Left renal pelvis (tissue), 4 donors: ENCODE results near the gene MMAA. TPM values are rescaled to one million over a fixed set of nuclear protein-coding genes. Genes with fewer than 3 reads are reported as not detected.
"Not testable (repeated sequence)": the region's sequence is repeated elsewhere in the genome, so short reads cannot be mapped to it uniquely, and the experiment has no call there.

ENCODE experiments used
- DNase-seq, 4 donors: peaks; one replicate each; pipeline ENCODE4 v3.0.0-alpha.2; 2013; ENCODE audit warnings: low read depth in 4 of 4, low spot score in 3 of 4
- polyA plus RNA-seq, 4 donors: library from polyadenylated mRNA; unstranded; fragments of 120-200 nt; gene quantifications; one replicate each; pipeline ENCODE4 v1.2.1, GENCODE V29; 2013; ENCODE audit not compliant: insufficient read length in 4 of 4

The MMAA gene
- polyA plus RNA-seq, 4 donors = 7.7 to 14.3 (median 13.3) TPM

GRCh38 chr4:145626623-145626982, 7.4 kb downstream of the MMAA start:
- no peak for DNase-seq

DNA sequence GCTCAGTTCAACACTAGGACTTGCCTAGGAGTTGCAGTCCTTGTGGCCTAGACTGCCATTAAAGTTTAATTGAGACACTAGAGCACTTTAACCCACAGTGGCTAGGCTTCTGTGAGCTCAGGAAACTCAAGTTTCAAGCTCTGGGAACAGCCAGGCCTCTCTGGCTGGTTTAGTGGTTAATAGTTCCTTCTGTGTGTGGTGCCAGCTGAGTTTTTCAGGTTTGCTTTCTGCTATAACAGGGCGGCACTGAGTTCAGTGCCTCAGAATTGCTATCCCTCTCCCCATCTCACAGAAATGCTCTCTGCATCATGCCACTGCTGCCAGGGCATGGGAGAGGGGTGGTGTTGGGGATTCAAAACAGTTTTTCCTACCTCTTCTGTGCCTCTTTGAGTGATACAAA, 15.9 kb downstream of the MMAA start:
- no peak for DNase-seq

DNA sequence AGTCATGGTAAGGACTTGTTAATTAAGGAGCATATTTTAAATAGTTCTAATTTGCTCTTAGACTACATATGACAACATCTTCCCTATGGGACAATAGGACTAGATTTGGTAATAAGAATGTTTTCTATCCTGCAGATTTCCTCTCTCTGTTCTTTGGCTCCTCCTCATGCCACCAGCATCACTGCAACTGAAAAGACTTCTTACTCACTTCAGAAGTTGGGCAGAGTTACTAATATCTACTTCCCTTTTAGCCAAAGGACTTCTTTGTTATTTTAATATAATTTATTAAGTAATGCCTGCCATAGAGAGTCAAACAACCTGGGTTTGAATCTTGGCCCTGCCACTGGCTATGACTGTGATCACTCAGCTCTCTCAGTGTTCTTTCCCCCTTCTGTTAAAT, 16.4 kb downstream of the MMAA start:
- no peak for DNase-seq

DNA sequence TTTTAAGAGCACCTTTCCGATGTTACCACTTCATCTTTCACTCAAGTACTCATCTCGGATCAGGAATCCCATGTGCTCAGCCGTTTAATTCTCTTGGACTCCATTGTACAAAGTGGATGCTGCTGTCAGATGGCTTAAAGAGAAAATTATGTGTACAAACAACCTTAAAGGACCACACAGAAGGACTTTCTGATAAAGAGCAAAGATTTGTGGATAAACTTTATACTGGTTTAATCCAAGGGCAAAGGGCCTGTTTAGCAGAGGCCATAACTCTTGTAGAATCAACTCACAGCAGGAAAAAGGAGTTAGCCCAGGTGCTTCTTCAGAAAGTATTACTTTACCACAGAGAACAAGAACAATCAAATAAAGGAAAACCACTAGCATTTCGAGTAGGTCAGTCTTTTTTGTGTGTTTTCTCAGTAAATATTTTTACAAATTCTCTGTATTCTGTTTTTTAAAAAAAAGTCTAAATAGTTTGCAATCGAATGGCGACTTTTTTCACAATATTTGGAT, 20.1 kb downstream of the MMAA start:
- no peak for DNase-seq

GRCh38 chr4:145640236-145640635, 21.1 kb downstream of the MMAA start:
- not testable (repeated sequence) for DNase-seq

- DNase-seq = no peak
Measured at GRCh38 chr4:145643295-145643694, 24.1 kb downstream of the MMAA start.

GRCh38 chr4:145644699-145645098, 25.5 kb downstream of the MMAA start:
- DNase-seq = no peak

- DNase-seq = no peak
Measured at GRCh38 chr4:145656156-145656555, 37.0 kb downstream of the MMAA start.

DNA sequence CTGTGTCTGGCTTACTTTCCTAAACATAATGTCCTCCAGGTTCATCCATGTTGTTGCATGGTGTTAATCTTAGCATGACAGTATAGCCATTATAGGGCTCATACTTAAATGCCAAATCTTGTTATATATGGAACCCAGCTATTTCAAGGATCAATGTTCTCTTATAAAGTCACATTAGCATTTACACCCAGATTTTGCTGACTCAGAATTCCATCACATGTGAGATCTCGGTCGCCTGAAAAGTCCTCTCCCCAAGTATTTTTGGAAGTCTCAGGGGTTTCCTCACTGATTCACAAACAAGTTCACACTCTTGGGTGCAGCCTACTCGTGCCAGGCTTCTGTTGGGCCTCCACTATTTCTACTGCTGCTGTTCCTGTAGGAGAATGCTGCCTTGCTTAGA, 40.9 kb downstream of the MMAA start:
- no peak for DNase-seq

DNA sequence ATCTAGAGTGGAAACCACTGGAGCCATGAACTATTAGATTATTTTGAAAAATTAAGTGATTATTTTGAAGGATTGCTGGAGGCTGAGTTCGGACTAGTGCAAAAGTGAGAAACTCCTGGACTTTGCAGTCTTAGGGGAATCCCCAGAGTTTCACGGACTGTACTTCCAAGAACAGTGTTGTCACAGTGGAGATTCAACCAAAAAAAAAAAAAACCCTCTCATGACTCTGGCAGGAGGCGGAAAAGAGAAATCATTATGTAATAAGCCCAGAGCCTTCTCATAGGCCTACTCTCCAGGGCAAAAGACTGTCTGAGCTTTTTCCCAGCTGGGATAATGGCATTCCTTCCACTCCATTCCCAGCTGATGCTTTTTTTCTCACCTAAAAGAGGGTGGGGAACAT, 44.0 kb downstream of the MMAA start:
- DNase-seq = no peak

- no peak for DNase-seq
Measured at GRCh38 chr4:145665773-145666172, 46.6 kb downstream of the MMAA start.

GRCh38 chr4:145670422-145670821, 51.2 kb downstream of the MMAA start:
- no peak for DNase-seq

DNA sequence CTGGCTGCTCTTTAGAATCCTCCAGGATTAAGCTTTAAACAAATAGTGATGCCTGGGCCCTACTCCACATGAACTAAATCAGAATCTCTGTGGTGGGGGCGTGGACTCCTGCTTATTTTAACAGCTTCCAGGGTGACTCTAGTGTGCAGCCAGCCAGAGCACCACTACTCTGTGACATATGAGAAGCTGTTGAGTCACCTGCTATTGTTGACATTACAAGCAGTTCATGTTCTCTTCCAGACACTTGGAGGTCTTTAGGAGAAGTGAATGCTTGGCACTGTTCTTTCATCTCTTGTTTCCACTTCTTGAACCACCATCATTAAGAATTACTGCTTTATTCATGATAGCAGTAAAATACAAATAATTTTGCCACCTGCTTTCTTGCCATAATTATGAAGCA, 60.3 kb downstream of the MMAA start:
- DNase-seq = peak in 3 of 4 donors; percentile 22 to 69 (median 29)

DNA sequence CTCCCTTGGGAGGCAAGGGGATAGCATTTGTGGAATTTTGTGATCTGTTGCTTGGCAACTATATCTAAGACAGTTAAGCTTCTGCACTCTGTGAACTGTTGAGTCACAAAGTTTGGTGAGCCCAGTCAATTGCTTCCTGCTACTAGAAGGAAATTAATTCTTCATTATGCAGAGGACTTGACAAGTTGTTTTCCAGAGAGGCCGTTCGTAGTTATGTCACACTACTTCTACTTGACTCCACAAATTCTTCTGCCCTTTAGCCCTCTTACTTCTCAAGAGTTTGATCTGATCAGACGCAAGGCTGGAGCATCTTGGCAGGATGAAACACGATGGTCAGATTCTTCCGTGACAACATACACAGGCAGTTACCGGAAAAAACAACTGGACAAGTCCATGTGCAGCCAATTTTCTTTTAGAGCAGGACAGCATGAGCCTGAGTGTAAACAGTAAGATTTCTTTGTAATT, 60.8 kb downstream of the MMAA start, which contains the start of gene C4orf51:
Gene C4orf51, plus strand, starts transcription at position 156 of the 465 bp plus-strand sequence. Its CDS starts 58 bp downstream, at position 214.
- DNase-seq = peak in 2 of 4 donors; percentile 21 to 25

DNA sequence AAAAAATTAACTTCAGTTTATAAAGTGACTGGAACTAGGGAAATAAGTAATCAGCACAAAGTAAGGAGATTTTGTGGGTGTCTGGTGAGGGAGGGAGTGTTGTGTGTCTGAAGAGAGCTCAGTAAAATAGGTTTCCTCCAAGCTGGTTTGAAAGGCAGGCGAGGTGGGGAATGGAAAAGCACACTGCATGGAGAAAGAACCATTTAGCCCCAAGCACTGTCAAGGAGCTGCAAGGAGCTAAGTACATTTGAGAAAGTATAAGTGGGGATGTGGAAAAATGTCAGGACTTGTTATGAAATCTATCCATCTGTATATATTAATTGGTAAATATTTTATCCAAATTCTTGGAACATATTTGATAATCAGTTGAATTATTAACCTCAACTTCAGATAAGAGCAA, 61.7 kb downstream of the MMAA start:
- DNase-seq = no peak

GRCh38 chr4:145681518-145681917, 62.3 kb downstream of the MMAA start:
- DNase-seq = no peak

DNA sequence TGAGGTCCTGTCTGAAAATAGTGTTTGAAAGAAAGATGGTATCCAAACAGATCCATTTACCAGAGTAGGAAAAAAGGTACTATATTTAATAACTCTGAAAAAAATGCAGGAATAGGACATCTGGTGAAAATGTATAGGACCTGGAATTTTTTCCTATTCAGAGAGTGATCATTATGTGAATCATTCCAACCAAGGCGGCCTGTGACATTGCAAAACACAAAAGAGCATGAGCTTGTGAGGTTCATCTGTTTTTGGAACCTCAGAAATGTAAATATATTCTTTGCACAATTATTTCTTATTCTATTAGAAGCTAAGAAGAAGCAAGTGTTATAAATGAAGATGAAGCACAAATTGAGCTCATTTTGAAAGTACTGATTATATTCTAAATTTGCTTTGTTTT, 62.8 kb downstream of the MMAA start:
- no peak for DNase-seq

- DNase-seq = no peak
Measured at GRCh38 chr4:145686991-145687390, 67.8 kb downstream of the MMAA start.

DNA sequence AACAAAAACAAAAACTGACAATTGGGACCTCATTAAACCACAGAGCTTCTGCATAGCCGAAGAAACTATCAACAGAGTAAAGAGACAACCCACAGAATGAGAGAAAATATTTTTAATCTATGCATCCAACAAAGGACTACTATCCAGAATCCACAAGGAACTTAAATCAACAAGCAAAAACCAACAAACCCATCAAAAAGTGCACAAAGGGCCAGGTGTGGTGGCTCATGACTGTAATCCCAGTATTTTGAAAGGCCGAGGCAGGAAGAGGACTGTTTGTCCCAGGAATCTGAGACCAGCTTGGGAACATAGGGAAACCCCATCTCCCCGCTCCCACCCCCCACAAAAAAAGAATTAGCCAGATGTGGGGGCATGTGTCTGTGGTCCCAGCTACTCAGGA, 71.4 kb downstream of the MMAA start:
- DNase-seq = no peak

DNA sequence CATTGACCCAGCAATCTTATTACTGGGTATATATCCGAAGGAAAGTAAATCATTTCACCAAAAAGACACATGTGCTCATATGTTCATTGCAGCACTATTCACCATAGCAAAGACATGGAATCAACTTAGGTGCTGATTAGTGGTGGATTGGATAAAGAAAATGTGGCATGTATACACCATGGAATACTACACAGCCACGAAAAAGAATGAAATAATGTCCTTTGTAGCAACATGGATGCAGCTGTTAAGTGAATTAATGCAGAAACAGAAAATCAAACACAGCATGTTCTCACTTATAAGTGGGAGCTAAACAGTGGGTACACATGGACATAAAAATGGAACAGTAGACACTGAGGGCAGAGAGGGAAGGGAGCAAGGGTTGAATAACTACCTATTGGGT, 72.2 kb downstream of the MMAA start:
- DNase-seq = not testable (repeated sequence)

- DNase-seq = no peak
Measured at GRCh38 chr4:145694929-145695328, 75.7 kb downstream of the MMAA start.

DNA sequence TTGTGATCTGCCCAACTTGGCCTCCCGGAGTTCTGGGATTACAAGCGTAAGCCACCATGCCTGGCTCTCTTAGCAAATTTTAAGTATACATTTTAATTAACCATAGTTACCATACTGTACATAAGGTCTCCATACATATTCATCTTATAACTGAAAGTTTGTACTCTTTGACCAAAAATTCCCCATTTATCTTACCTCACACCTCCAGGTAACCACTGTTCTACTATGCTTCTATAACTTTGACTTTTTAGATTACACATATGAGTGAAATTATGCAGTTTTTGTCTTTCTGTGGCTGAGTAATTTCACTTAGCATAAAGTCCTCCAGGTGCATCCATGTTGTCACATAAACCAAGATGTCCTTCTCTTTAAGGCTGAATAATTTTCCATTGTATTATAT, 78.1 kb downstream of the MMAA start:
- no peak for DNase-seq

- no peak for DNase-seq
Measured at GRCh38 chr4:145698507-145698906, 79.3 kb downstream of the MMAA start.
